HepG2 (cell line): ENCODE data around the gene GDF7. TPM values are rescaled to one million over a fixed set of nuclear protein-coding genes. Genes with fewer than 3 reads are reported as not detected.

Experiments
- AGO2 ChIP-seq: fragments of 200-400 bp; formaldehyde crosslinking; optimal IDR thresholded peaks from 2 replicates; pipeline ENCODE3; 2017; ENCODE audit warnings: mild to moderate bottlenecking, low read depth, low read length, moderate library complexity
- CCAR2 ChIP-seq: fragments of 200-400 bp; formaldehyde crosslinking; optimal IDR thresholded peaks from 2 replicates; pipeline ENCODE3; 2018; ENCODE audit warnings: low read depth, mild to moderate bottlenecking, low read length, moderate library complexity
- ZBTB44 ChIP-seq: sonication (generic); formaldehyde crosslinking; IDR thresholded peaks from 2 replicates; pipeline ENCODE4 v1.4.0; 2020; ENCODE audit warnings: missing genetic modification reagents
- ZNF274 ChIP-seq: sonication (generic); formaldehyde crosslinking; IDR thresholded peaks from 2 replicates; pipeline ENCODE4 v1.5.1; 2020; ENCODE audit warnings: mild to moderate bottlenecking, missing genetic modification reagents
- ZNF280B ChIP-seq: sonication (generic); formaldehyde crosslinking; IDR thresholded peaks from 2 replicates; pipeline ENCODE4 v1.5.0; 2020; ENCODE audit warnings: missing genetic modification reagents, mild to moderate bottlenecking, borderline replicate concordance
- ZNF329 ChIP-seq: sonication (generic); formaldehyde crosslinking; IDR thresholded peaks from 2 replicates; pipeline ENCODE4 v1.9.0; 2021; ENCODE audit warnings: low read depth, mild to moderate bottlenecking, missing genetic modification reagents
- ZNF496 ChIP-seq: sonication (generic); formaldehyde crosslinking; IDR thresholded peaks from 2 replicates; pipeline ENCODE4 v1.8.1; 2023; ENCODE audit warnings: mild to moderate bottlenecking, moderate library complexity, missing genetic modification reagents; ENCODE audit not compliant: insufficient replicate concordance
- ZNF549 ChIP-seq: sonication (generic); formaldehyde crosslinking; IDR thresholded peaks from 2 replicates; pipeline ENCODE4 v1.5.0; 2020; ENCODE audit warnings: missing genetic modification reagents
- ZNF75D ChIP-seq: sonication (generic); formaldehyde crosslinking; IDR thresholded peaks from 2 replicates; pipeline ENCODE4 v1.8.1; 2023; ENCODE audit warnings: missing genetic modification reagents, mild to moderate bottlenecking, borderline replicate concordance
- polyA plus RNA-seq, 8 experiments: library from polyadenylated mRNA; depleted of rRNA in 3 of 8; stranded (reverse) in 7 of 8; unstranded in 1 of 8; fragments of >200 nt; fragmentation: Illumina TruSeq in 4 of 8; extraction: Trizol in 4 of 8; gene quantifications; 2 replicates each; pipeline versions ENCODE4 v1.2.1 to v1.2.3, GENCODE V29; 2011 to 2016; ENCODE audit warnings: low read depth in 4 of 8, missing spikeins in 1 of 8, mixed read lengths in 1 of 8; ENCODE audit not compliant: insufficient read depth in 1 of 8
- total RNA-seq, 5 experiments: library from RNA; depleted of rRNA; stranded (reverse); fragments of >200 nt; fragmentation: Illumina TruSeq; extraction: Trizol; gene quantifications; 2 replicates each; pipeline ENCODE4 v1.2.3, GENCODE V29; 2016; ENCODE audit warnings: low read depth in 1 of 5
- TF ChIP-seq, protein P1 (sequence below): sonication (generic); formaldehyde crosslinking; conservative IDR thresholded peaks from 2 replicates; pipeline ENCODE4 v1.4.0; 2020; ENCODE audit warnings: missing genetic modification reagents
- TF ChIP-seq, protein P2 (sequence below): sonication (generic); formaldehyde crosslinking; IDR thresholded peaks from one replicate; pipeline ENCODE4 v1.5.1; 2020; ENCODE audit warnings: mild to moderate bottlenecking, missing genetic modification reagents; ENCODE audit errors: not compliant biosample characterization
- TF ChIP-seq, protein P3 (sequence below): sonication (generic); formaldehyde crosslinking; IDR thresholded peaks from 2 replicates; pipeline ENCODE4 v1.4.0; 2020; ENCODE audit warnings: missing genetic modification reagents

GDF7 gene
- total and polyA plus RNA-seq, 2 of the 13 experiments (the other 11 are each of a cell fraction or from before 2014, with no cell fraction given) = 1.6 to 15.0 TPM

- TF ChIP-seq AGO2 (peak; percentile 74), ZNF274 (CRISPR knock-in tag) (peak; percentile 73; the same call in 1 of the 2 replicates), ZNF496 (CRISPR knock-in tag) (no peak), ZNF280B (CRISPR knock-in tag) (0 out of 2 replicates have a peak, but pooled peaks have one; percentile 39), ZNF329 (CRISPR knock-in tag) (peak; percentile 82; the same call in 1 of the 2 replicates), CCAR2 (no peak), ZNF549 (CRISPR knock-in tag) (peak; percentile 84), ZBTB44 (CRISPR knock-in tag) (no peak), ZNF75D (no peak)
- TF ChIP-seq, protein P1, sequence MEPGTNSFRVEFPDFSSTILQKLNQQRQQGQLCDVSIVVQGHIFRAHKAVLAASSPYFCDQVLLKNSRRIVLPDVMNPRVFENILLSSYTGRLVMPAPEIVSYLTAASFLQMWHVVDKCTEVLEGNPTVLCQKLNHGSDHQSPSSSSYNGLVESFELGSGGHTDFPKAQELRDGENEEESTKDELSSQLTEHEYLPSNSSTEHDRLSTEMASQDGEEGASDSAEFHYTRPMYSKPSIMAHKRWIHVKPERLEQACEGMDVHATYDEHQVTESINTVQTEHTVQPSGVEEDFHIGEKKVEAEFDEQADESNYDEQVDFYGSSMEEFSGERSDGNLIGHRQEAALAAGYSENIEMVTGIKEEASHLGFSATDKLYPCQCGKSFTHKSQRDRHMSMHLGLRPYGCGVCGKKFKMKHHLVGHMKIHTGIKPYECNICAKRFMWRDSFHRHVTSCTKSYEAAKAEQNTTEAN (CRISPR knock-in tag) = peak; percentile 84
- TF ChIP-seq, protein P2, sequence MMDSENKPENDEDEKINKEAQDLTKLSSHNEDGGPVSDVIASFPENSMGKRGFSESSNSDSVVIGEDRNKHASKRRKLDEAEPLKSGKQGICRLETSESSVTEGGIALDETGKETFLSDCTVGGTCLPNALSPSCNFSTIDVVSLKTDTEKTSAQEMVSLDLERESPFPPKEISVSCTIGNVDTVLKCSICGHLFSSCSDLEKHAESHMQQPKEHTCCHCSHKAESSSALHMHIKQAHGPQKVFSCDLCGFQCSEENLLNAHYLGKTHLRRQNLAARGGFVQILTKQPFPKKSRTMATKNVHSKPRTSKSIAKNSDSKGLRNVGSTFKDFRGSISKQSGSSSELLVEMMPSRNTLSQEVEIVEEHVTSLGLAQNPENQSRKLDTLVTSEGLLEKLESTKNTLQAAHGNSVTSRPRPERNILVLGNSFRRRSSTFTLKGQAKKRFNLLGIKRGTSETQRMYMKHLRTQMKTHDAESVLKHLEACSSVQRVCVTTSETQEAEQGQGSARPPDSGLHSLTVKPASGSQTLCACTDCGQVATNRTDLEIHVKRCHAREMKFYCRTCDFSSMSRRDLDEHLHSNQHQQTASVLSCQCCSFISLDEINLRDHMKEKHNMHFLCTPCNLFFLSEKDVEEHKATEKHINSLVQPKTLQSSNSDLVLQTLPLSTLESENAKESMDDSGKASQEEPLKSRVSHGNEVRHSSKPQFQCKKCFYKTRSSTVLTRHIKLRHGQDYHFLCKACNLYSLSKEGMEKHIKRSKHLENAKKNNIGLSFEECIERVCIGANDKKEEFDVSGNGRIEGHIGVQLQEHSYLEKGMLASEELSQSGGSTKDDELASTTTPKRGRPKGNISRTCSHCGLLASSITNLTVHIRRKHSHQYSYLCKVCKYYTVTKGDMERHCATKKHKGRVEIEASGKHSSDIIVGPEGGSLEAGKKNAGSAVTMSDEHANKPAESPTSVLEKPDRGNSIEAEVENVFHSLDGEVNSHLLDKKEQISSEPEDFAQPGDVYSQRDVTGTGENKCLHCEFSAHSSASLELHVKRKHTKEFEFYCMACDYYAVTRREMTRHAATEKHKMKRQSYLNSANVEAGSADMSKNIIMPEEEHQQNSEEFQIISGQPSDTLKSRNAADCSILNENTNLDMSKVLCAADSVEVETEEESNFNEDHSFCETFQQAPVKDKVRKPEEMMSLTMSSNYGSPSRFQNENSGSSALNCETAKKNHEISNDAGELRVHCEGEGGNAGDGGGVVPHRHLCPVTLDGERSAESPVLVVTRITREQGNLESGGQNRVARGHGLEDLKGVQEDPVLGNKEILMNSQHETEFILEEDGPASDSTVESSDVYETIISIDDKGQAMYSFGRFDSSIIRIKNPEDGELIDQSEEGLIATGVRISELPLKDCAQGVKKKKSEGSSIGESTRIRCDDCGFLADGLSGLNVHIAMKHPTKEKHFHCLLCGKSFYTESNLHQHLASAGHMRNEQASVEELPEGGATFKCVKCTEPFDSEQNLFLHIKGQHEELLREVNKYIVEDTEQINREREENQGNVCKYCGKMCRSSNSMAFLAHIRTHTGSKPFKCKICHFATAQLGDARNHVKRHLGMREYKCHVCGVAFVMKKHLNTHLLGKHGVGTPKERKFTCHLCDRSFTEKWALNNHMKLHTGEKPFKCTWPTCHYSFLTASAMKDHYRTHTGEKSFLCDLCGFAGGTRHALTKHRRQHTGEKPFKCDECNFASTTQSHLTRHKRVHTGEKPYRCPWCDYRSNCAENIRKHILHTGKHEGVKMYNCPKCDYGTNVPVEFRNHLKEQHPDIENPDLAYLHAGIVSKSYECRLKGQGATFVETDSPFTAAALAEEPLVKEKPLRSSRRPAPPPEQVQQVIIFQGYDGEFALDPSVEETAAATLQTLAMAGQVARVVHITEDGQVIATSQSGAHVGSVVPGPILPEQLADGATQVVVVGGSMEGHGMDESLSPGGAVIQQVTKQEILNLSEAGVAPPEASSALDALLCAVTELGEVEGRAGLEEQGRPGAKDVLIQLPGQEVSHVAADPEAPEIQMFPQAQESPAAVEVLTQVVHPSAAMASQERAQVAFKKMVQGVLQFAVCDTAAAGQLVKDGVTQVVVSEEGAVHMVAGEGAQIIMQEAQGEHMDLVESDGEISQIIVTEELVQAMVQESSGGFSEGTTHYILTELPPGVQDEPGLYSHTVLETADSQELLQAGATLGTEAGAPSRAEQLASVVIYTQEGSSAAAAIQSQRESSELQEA (CRISPR knock-in tag) = peak; percentile 79
- TF ChIP-seq, protein P3, sequence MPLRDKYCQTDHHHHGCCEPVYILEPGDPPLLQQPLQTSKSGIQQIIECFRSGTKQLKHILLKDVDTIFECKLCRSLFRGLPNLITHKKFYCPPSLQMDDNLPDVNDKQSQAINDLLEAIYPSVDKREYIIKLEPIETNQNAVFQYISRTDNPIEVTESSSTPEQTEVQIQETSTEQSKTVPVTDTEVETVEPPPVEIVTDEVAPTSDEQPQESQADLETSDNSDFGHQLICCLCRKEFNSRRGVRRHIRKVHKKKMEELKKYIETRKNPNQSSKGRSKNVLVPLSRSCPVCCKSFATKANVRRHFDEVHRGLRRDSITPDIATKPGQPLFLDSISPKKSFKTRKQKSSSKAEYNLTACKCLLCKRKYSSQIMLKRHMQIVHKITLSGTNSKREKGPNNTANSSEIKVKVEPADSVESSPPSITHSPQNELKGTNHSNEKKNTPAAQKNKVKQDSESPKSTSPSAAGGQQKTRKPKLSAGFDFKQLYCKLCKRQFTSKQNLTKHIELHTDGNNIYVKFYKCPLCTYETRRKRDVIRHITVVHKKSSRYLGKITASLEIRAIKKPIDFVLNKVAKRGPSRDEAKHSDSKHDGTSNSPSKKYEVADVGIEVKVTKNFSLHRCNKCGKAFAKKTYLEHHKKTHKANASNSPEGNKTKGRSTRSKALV = 0 out of 2 replicates have a peak, but pooled peaks have one; percentile 65
These were observed 15.8 kb upstream of the GDF7 start, which contains the start of gene HS1BP3 (continued) for GRCh38 chr2:20650877-20651730.
